Liver (tissue), 9 donors: ENCODE data around the gene HAPLN2. TPM values are rescaled to one million over a fixed set of nuclear protein-coding genes. Genes with fewer than 3 reads are reported as not detected.

Experiments used
- DNase-seq: peaks from one replicate; pipeline ENCODE4 v3.0.0-alpha.2; 2017; ENCODE audit warnings: low spot score
- H3K27ac ChIP-seq, 2 donors: one replicate each; pipeline ENCODE4 v1.7.0; 2013; ENCODE audit warnings: inconsistent platforms in 2 of 2, low read length in 2 of 2, control low read depth in 1 of 2, low read depth in 1 of 2, mild to moderate bottlenecking in 1 of 2
- H3K27me3 ChIP-seq, 4 donors: one replicate each; pipeline versions ENCODE4 v1.6.1 to v1.7.0; 2013; ENCODE audit warnings: low read length in 3 of 4, inconsistent platforms in 1 of 4, mild to moderate bottlenecking in 1 of 4, moderate library complexity in 1 of 4; ENCODE audit not compliant: control insufficient read depth in 4 of 4, insufficient read depth in 4 of 4
- H3K36me3 ChIP-seq, 4 donors: one replicate each; pipeline versions ENCODE4 v1.6.1 to v1.7.0; 2013; ENCODE audit warnings: low read length in 3 of 4, mild to moderate bottlenecking in 3 of 4, low read depth in 1 of 4, moderate library complexity in 1 of 4; ENCODE audit not compliant: control insufficient read depth in 4 of 4, insufficient read depth in 3 of 4
- H3K4me1 ChIP-seq, 4 donors: one replicate each; pipeline versions ENCODE4 v1.6.1 to v1.7.0; 2013; ENCODE audit warnings: low read length in 3 of 4, mild to moderate bottlenecking in 3 of 4, moderate library complexity in 1 of 4; ENCODE audit not compliant: control insufficient read depth in 4 of 4, insufficient read depth in 4 of 4
- H3K4me3 ChIP-seq, 3 donors: one replicate each; pipeline versions ENCODE4 v1.6.1 to v1.7.0; 2013; ENCODE audit warnings: low read length in 3 of 3, control low read depth in 1 of 3, low read depth in 1 of 3, mild to moderate bottlenecking in 1 of 3
- H3K9ac ChIP-seq, 2 donors: one replicate each; pipeline ENCODE4 v1.7.0; 2013; ENCODE audit warnings: low read length in 2 of 2, mild to moderate bottlenecking in 2 of 2, moderate library complexity in 2 of 2, control low read depth in 1 of 2, low read depth in 1 of 2
- H3K9me3 ChIP-seq, 4 donors: one replicate each; pipeline versions ENCODE4 v1.6.1 to v1.7.0; 2013; ENCODE audit warnings: low read length in 3 of 4; ENCODE audit not compliant: control insufficient read depth in 4 of 4
- ATF3 ChIP-seq: IDR thresholded peaks from 2 replicates; pipeline ENCODE4 v1.6.1; 2016; ENCODE audit warnings: antibody characterized with exemption
- CTCF ChIP-seq: fragments of 150-350 bp; IDR thresholded peaks from 2 replicates; pipeline ENCODE4 v1.5.1; 2017; ENCODE audit warnings: improper control_type of control experiment, low read depth, low read length; ENCODE audit not compliant: missing input control
- EGR1 ChIP-seq, 2 donors: IDR thresholded peaks; 2 replicates each; pipeline ENCODE4 v1.6.1; 2016 to 2018; ENCODE audit warnings: antibody characterized with exemption in 2 of 2, low read depth in 2 of 2
- FOXA1 ChIP-seq: IDR thresholded peaks from 2 replicates; pipeline ENCODE4 v1.6.1; 2016; ENCODE audit warnings: antibody characterized with exemption
- FOXA2 ChIP-seq: IDR thresholded peaks from 2 replicates; pipeline ENCODE4 v1.6.1; 2016; ENCODE audit warnings: antibody characterized with exemption
- GABPA ChIP-seq, 2 donors: IDR thresholded peaks in 1 of 2; conservative IDR thresholded peaks in 1 of 2; 2 replicates each; pipeline ENCODE4 v1.6.1; 2016; ENCODE audit warnings: antibody characterized with exemption in 2 of 2, mild to moderate bottlenecking in 1 of 2, moderate library complexity in 1 of 2
- HNF4A ChIP-seq, 2 donors: conservative IDR thresholded peaks; 2 replicates each; pipeline ENCODE4 v1.6.1; 2016; ENCODE audit warnings: antibody characterized with exemption in 2 of 2, mild to moderate bottlenecking in 2 of 2
- JUND ChIP-seq, 2 donors: IDR thresholded peaks; 2 replicates each; pipeline ENCODE4 v1.6.1; 2016; ENCODE audit warnings: antibody characterized with exemption in 2 of 2
- MAX ChIP-seq: IDR thresholded peaks from 2 replicates; pipeline ENCODE4 v1.6.1; 2016; ENCODE audit warnings: antibody characterized with exemption
- NR2F2 ChIP-seq: IDR thresholded peaks from 2 replicates; pipeline ENCODE4 v1.6.1; 2016; ENCODE audit warnings: antibody characterized with exemption
- RAD21 ChIP-seq, 2 donors: IDR thresholded peaks; 2 replicates each; pipeline ENCODE4 v1.6.1; 2016; ENCODE audit warnings: antibody characterized with exemption in 2 of 2, mild to moderate bottlenecking in 2 of 2
- REST ChIP-seq: IDR thresholded peaks from 2 replicates; pipeline ENCODE4 v1.6.1; 2016; ENCODE audit warnings: antibody characterized with exemption, mild to moderate bottlenecking
- RXRA ChIP-seq, 2 donors: IDR thresholded peaks; 2 replicates each; pipeline ENCODE4 v1.6.1; 2017 to 2018; ENCODE audit warnings: antibody characterized with exemption in 2 of 2, mild to moderate bottlenecking in 1 of 2
- SP1 ChIP-seq: IDR thresholded peaks from 2 replicates; pipeline ENCODE4 v1.6.1; 2018; ENCODE audit warnings: antibody characterized with exemption, mild to moderate bottlenecking
- TAF1 ChIP-seq: conservative IDR thresholded peaks from 2 replicates; pipeline ENCODE4 v1.6.1; 2016; ENCODE audit warnings: antibody characterized with exemption, mild to moderate bottlenecking
- YY1 ChIP-seq: IDR thresholded peaks from 2 replicates; pipeline ENCODE4 v1.6.1; 2016; ENCODE audit warnings: antibody characterized with exemption, mild to moderate bottlenecking
- ZBTB33 ChIP-seq: IDR thresholded peaks from 2 replicates; pipeline ENCODE4 v1.6.1; 2016; ENCODE audit warnings: antibody characterized with exemption
- WGBS: extraction: QIAGEN DNeasy Blood & Tissue Kit; methylation state at CpG from one replicate; pipeline ENCODE4 v1.1.7; 2013; 5-methylcytosine and 5-hydroxymethylcytosine counted together
- polyA plus RNA-seq, 2 donors: library from polyadenylated mRNA; stranded (reverse) in 1 of 2; unstranded in 1 of 2; fragments of 200-250 nt in 1 of 2; fragments of >200 nt in 1 of 2; fragmentation: Nextera tagmentation in 1 of 2; extraction: Ambion mirVana in 1 of 2; gene quantifications; one replicate each; pipeline versions ENCODE4 v1.2.1 to v1.2.3, GENCODE V29; 2013 to 2015
- total RNA-seq, 2 donors: library from RNA; depleted of rRNA; stranded (reverse); fragments of >200 nt; gene quantifications; one replicate each; pipeline ENCODE4 v1.2.3, GENCODE V29; 2014
- donor health status: healthy.
- donor health status: healthy.
- donor health status: healthy.
- donor health status: healthy.
- donor health status: healthy.

The HAPLN2 gene
- total and polyA plus RNA-seq, 4 donors = 0.03 to 0.08 TPM; not detected in 2

- H3K27ac ChIP-seq = peak overlapping the region; percentile 37 to 56
- H3K9ac ChIP-seq = no peak overlapping the region
- H3K4me1 ChIP-seq = peaks cover 0 to 12% (median 3%) of the 10 kb centered on the region in 4 donors
- 81% methylated on average over 5 of the region's 5 CpGs for WGBS
- DNase-seq = no peak
- H3K27me3 ChIP-seq = peaks cover 0 to 2% (median 0%) of the 10 kb centered on the region in 4 donors
- H3K4me3 ChIP-seq = no peak overlapping the region
- TF ChIP-seq YY1 (no peak), CTCF (no peak), MAX (no peak), HNF4A (conservative IDR thresholded peaks at IDR 0.05) (no peak), TAF1 (no peak), RAD21 (IDR thresholded peaks at IDR 0.05) (no peak), ATF3 (no peak), FOXA2 (no peak), JUND (IDR thresholded peaks at IDR 0.05) (no peak), REST (no peak), NR2F2 (no peak), SP1 (no peak), RXRA (IDR thresholded peaks at IDR 0.05) (no peak), EGR1 (IDR thresholded peaks at IDR 0.05; ENCODE audit: low read depth in 2 of 2) (no peak)
- H3K36me3 ChIP-seq = no peaks in the 10 kb centered on the region
- H3K9me3 ChIP-seq = no peaks in the 10 kb centered on the region
Measured at GRCh38 chr1:156667610-156667967, 48.4 kb downstream of the HAPLN2 start.

- no peaks in the 10 kb centered on the region for H3K36me3 ChIP-seq
- DNase-seq = no peak
- no peak overlapping the region for H3K4me3 ChIP-seq
- peaks cover 0 to 13% (median 3%) of the 10 kb centered on the region in 4 donors for H3K4me1 ChIP-seq
- WGBS = 87% methylated on average over 9 of the region's 9 CpGs
- peaks cover 0 to 2% (median 0%) of the 10 kb centered on the region in 4 donors for H3K27me3 ChIP-seq
- no peak overlapping the region for H3K9ac ChIP-seq
- H3K9me3 ChIP-seq = no peaks in the 10 kb centered on the region
- H3K27ac ChIP-seq = peak overlapping the region; percentile 22 to 56
- TF ChIP-seq TAF1 (no peak), ATF3 (no peak), YY1 (no peak), SP1 (no peak), EGR1 (IDR thresholded peaks at IDR 0.05; ENCODE audit: low read depth in 2 of 2) (no peak), HNF4A (conservative IDR thresholded peaks at IDR 0.05) (no peak), FOXA2 (no peak), ZBTB33 (no peak), GABPA (IDR thresholded peaks at IDR 0.05 in 1 of 2, conservative IDR thresholded peaks at IDR 0.05 in 1 of 2) (no peak), JUND (IDR thresholded peaks at IDR 0.05) (no peak), RAD21 (IDR thresholded peaks at IDR 0.05) (no peak), REST (no peak), NR2F2 (no peak), FOXA1 (no peak)
Measured at GRCh38 chr1:156667968-156668709, 48.9 kb downstream of the HAPLN2 start.
